PC-3 (cell line): Measurements from ENCODE around the gene AMZ1.
A peak's percentile ranks its signal among the peaks of the same experiment; 100 is the strongest.

ENCODE experiments used
- EZH2 ChIP-seq: fragments of 300-600 bp; sonication (generic); IDR thresholded peaks from one replicate; pipeline ENCODE4 v1.6.1; 2017; ENCODE audit warnings: antibody characterized with exemption, mild to moderate bottlenecking, low read length; ENCODE audit not compliant: unreplicated experiment
- EZH2phosphoT487 ChIP-seq: fragments of 300-600 bp; sonication (generic); IDR thresholded peaks from 2 replicates; pipeline ENCODE4 v1.6.1; 2018; ENCODE audit warnings: mild to moderate bottlenecking, antibody characterized with exemption, low read length, borderline replicate concordance

- TF ChIP-seq EZH2 (no peak), EZH2phosphoT487 (0 out of 2 replicates have a peak, but pooled peaks have one; percentile 37)
These were observed 674 bp downstream of the AMZ1 start for GRCh38 chr7:2688409-2689342.
